HG03060 (cell line): ENCODE measurements around the gene CXCL17.
"Not testable (repeated sequence)": the region's sequence is repeated elsewhere in the genome, so short reads cannot be mapped to it uniquely, and the experiment has no call there.

ENCODE experiments used
- ATAC-seq: cut with Tn5 transposase; IDR thresholded peaks from one replicate; pipeline ENCODE4 v1.9.1; 2021; ENCODE audit warnings: low read depth, moderate number of reproducible peaks; ENCODE audit not compliant: unreplicated experiment

The CXCL17 gene

GRCh38 chr19:42442833-42443232 is at the start of gene CXCL17:
Gene CXCL17, minus strand, starts transcription at chr19:42442946. Its CDS starts 114 bp downstream, at chr19:42442832.
- no peak for ATAC-seq

- no peak for ATAC-seq
Measured at GRCh38 chr19:42488783-42489521, 46.2 kb upstream of the CXCL17 start.

- ATAC-seq = no peak
Measured at GRCh38 chr19:42487798-42488178, 45.0 kb upstream of the CXCL17 start.

GRCh38 chr19:42487032-42487797 is 44.5 kb upstream of the CXCL17 start:
- ATAC-seq = no peak

GRCh38 chr19:42485036-42485435 is 42.3 kb upstream of the CXCL17 start:
- ATAC-seq = not testable (repeated sequence)

GRCh38 chr19:42480335-42481095 is 37.8 kb upstream of the CXCL17 start:
- ATAC-seq = no peak

- no peak for ATAC-seq
Measured at GRCh38 chr19:42479736-42480135, 37.0 kb upstream of the CXCL17 start.

GRCh38 chr19:42478765-42479311 is 36.1 kb upstream of the CXCL17 start:
- ATAC-seq = no peak

- no peak for ATAC-seq
Measured at GRCh38 chr19:42477933-42478332, 35.2 kb upstream of the CXCL17 start.

GRCh38 chr19:42477117-42477516 is 34.4 kb upstream of the CXCL17 start:
- ATAC-seq = no peak

GRCh38 chr19:42475366-42475765 is 32.6 kb upstream of the CXCL17 start:
- no peak for ATAC-seq

GRCh38 chr19:42474743-42475142 is 32.0 kb upstream of the CXCL17 start:
- no peak for ATAC-seq

- ATAC-seq = no peak
Measured at GRCh38 chr19:42473686-42474085, 30.9 kb upstream of the CXCL17 start.

GRCh38 chr19:42472402-42473147 is 29.8 kb upstream of the CXCL17 start:
- no peak for ATAC-seq

GRCh38 chr19:42471554-42472249 is 29.0 kb upstream of the CXCL17 start:
- ATAC-seq = no peak

GRCh38 chr19:42469311-42470235 is 26.8 kb upstream of the CXCL17 start:
- no peak for ATAC-seq

GRCh38 chr19:42468273-42468796 is 25.6 kb upstream of the CXCL17 start:
- ATAC-seq = no peak

GRCh38 chr19:42467183-42467760 is 24.5 kb upstream of the CXCL17 start:
- no peak for ATAC-seq
